Measurements from ENCODE around the gene PDE1C.

DNA sequence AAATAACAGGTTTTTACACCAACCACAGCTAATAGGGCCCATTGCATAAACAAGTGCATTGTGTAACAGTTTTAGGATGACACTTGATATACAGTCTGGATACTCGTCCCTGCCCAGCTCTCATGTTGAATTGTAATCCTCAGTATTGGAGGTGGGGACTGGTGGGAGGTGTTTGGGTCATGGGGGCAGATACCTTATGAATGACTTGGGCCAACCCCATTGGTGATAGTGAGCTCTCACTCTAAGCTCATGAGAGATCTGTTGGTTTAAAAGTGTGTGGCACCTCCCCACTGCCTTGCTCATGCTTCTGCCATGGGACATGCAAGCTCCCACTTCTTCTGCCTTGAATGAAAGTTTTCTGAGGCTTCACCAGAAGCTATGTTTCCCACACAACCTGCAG is 136.7 kb downstream of the PDE1C start:
- TF ChIP-seq, protein P1, sequence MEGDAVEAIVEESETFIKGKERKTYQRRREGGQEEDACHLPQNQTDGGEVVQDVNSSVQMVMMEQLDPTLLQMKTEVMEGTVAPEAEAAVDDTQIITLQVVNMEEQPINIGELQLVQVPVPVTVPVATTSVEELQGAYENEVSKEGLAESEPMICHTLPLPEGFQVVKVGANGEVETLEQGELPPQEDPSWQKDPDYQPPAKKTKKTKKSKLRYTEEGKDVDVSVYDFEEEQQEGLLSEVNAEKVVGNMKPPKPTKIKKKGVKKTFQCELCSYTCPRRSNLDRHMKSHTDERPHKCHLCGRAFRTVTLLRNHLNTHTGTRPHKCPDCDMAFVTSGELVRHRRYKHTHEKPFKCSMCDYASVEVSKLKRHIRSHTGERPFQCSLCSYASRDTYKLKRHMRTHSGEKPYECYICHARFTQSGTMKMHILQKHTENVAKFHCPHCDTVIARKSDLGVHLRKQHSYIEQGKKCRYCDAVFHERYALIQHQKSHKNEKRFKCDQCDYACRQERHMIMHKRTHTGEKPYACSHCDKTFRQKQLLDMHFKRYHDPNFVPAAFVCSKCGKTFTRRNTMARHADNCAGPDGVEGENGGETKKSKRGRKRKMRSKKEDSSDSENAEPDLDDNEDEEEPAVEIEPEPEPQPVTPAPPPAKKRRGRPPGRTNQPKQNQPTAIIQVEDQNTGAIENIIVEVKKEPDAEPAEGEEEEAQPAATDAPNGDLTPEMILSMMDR (IDR thresholded peaks at IDR 0.05), result no peak
- no peak for TF ChIP-seq ZFX (IDR thresholded peaks at IDR 0.05; ENCODE audit: borderline replicate concordance)
